NCI-H446 (cell line): Measurements from ENCODE around the gene CNNM4.

ENCODE experiments used
- DNase-seq, 2 experiments: peaks; one replicate each; lab custom pipeline; 2025; lab: John Stamatoyannopoulos, UW

CNNM4 gene

GRCh38 chr2:96832408-96832753 lies 71.7 kb downstream of the CNNM4 start:
- DNase-seq: no peak

DNA sequence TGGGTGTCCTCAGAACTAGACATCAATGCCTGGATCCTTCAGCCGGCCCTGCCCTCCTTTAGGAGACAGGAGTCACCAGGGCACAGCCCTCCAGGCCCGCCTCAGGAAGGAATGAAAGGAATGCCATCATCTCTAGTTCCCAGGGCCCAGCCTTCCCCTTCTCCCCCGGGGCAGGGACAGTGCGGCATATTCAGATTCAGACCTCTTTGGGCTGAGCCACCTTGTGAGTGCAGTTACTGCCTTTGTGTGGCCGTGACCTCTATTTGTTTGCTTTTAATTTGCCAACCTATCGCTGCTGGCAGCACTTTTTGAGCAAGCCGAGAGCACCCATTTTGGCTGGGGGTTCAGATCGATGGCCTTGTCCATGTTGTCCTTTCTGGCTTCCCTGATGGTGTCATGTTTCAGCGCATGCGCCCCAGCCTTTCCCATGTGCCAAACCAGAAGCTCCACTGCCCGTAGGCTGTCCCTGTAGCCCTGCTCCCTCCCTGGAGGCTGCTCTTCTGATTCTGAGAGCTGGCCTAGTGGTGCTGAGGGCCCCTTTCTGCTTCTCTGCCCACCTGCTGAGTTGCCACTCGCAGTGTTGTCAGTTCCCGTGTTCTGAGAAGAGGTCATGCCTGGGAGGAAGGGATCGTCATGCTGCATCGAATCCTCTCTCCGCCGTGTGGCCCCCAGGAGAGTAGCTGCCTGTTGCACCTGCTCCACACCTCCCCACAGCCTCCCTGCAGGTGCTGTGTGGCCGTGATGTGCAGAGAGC lies 72.2 kb downstream of the CNNM4 start:
- DNase-seq: no peak

- no peak for DNase-seq
Measured at GRCh38 chr2:96835830-96836229, 75.1 kb downstream of the CNNM4 start.

GRCh38 chr2:96837575-96837974 lies 76.9 kb downstream of the CNNM4 start:
- DNase-seq: no peak

- no peak for DNase-seq
Measured at GRCh38 chr2:96838345-96839292, 77.9 kb downstream of the CNNM4 start.

GRCh38 chr2:96839293-96839874 lies 78.7 kb downstream of the CNNM4 start:
- no peak for DNase-seq

DNA sequence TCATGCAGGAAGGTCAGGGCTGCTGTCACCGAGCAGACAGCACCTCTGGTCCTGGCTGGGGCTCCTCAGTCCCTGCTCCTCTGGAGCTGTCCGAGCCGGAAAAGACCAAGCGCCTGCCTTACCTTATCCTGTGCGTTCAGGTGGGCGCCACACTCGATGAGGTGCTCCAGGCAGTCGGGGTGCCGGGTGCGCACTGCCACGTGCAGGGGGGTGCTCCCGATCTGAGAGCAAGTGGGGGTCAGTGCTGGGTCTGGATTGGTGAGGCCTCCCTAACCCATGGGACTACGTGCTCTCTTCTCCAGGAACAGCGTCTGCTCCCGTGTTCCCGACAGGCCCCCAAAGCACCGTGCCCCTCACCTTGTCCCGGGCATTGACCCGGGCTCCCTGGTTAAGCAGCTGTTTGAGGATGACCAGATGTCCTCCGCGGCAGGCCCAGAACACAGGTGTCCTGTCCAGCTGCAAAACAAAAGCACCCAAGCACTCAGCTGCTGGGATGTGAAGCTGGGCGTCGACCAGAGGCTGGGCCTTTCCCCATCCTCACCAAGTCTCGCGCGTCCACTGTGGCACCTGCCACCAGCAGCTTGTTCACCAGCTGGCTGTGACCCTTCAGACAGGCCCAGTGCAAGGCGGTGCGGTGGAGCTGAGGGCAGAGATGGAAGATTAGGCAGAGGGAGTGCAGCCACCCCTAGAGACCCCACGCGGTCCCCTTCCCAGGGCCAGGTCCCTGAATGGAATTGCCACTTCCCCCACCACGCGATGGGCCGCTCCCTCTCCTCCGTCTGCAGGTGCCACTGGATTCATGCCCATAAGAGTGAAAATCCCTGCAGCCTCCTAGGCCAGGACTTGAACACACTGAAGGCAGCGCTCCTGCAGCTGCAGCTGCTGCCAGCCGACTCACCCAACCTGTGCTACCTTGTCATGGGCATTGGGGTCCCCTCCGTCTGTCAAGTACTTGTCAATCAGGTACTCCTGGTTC lies 79.5 kb downstream of the CNNM4 start:
- DNase-seq: no peak

- DNase-seq: no peak
Measured at GRCh38 chr2:96841701-96842495, 81.2 kb downstream of the CNNM4 start.

GRCh38 chr2:96842600-96842999 lies 81.9 kb downstream of the CNNM4 start:
- DNase-seq: no peak

- DNase-seq: no peak
Measured at GRCh38 chr2:96843538-96844268, 83.0 kb downstream of the CNNM4 start, which contains the start of gene ANKRD23. TSS of gene ANKRD23 (minus strand) at chr2:96844021. CDS start at chr2:96843992, 29 bp downstream.

DNA sequence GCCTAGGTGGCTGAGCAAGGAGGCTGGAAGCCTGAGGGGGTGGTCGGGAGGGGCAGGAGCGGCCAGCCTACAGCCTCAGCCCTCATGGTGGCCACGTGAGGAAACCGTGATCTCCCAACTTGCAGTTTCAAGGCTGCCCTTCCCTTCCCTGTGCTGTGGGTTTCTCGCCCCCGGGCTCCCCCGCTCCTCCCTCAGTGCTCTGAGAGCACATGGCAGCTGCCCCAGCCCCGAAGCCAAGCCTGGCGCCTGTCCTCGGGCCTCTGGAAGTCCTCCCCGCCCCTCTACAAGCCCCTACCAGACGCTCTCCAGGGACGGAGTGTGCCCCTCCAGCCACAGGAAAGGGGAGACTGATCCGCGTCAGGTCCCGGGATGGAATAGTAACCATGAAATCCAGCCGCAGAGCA lies 83.7 kb downstream of the CNNM4 start:
- no peak for DNase-seq

GRCh38 chr2:96846825-96847224 lies 86.1 kb downstream of the CNNM4 start:
- DNase-seq: no peak

GRCh38 chr2:96847586-96847985 lies 86.9 kb downstream of the CNNM4 start:
- DNase-seq: no peak

DNA sequence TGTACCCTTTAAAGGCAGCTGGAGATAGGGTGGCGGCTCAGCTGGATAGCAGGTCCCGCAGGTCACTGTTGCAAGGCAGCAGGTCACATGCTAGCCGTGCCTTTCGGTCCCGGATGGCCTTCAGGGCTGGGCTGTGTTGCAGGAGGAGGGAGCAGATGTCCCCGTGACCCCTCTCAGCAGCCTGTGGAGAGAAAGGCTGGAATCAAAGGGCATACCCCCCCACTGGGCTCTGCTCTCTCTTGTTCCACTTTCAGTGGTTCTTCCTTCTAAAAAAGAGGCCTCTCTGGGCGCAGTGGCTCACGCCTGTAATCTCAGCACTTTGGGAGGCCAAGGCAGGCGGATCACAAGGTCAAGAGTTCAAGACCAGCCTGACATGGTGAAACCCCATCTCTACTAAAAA lies 87.6 kb downstream of the CNNM4 start:
- no peak for DNase-seq

- DNase-seq: no peak
Measured at GRCh38 chr2:96852667-96853066, 92.0 kb downstream of the CNNM4 start.

- DNase-seq: no peak
Measured at GRCh38 chr2:96853321-96853720, 92.6 kb downstream of the CNNM4 start.

DNA sequence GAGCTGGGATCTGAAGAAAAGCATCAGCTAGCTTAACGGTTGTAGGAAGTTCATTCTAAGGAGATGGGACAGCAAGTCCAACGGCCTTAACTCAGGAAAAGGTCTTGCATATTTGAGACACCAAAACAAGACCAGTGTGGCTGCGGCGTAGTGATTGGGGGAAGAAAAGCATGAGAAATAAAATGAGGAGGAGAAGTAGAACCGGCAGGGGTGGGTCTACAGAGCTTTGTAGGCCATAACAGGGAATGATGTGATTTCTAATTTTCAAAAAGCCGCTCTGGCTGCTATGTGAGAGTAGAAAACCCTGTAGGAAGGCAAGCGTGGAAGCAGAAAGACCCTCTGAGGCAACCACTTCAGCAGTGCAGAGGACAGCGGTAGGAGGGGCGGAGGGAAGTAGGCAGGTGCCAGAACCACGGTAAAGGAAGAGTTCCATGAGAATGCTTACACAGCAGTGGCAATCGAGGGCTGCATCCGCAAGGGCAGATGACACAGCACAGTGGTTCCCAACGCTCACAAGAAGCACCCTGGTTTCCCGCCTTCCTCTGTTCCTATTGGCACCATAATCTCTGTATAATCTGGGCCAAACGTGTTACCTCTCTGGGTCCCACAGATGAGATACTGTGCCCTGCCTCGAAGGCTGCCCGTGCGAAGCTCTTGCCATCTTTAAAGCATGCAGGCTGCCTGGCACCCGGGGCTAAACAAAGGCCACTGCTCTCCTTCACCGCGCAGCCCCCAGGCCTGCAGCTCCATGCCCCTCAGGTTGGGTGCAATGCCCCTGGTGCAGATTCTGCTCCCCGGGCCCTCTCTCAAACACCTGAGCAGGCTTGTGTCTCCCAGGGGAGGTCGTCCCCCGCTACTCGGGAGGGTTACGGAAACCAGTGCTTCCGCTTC lies 96.3 kb downstream of the CNNM4 start:
- no peak for DNase-seq

DNA sequence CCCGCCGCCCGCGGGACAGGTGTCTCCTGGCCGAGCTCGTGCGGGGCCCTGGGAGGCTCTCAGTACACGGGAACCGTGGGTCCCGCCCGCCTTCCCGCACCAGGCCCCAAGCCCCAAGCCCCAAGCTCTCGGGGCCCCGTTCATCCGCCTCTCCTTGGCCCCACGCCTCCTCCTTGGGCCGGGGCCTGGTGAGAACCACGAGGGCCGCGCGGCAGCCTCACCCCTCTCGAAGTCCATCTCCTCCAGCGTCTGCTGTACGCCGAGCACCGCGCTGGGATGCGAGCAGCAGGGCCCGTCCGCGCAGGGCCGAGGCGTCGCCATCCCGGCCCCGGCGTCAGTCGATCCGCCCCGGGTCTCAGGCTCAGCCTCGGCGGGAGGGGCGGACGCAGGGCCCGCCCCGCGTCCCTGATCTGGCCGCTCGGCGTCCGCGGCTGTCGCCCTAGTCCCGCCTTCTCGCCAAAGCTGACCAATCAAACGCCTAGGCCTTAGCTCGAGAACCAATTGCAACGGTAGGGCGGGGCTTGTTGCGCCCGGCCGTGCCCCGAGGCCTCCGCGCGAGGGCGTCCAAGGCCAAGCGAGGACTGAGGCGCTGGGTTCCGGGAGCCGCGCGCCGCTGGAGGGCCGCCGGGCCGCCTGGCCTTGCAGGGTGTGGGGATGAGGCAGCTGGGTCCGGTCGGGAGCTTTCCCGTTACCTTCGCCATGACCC lies 97.1 kb downstream of the CNNM4 start, which contains the start of gene ANKRD39:
TSS of gene ANKRD39 (minus strand) at position 350 of the 706 bp plus-strand sequence. CDS start at position 321, 29 bp downstream.
- DNase-seq: peak; percentile 97 to 99
